Measurements from ENCODE around the gene USP25.

The USP25 gene

GRCh38 chr21:15761507-15762100 is 31.8 kb downstream of the USP25 start:
- Histone ChIP-seq H3K9me3 (ENCODE audit: low read depth, low read length) (0 out of 2 replicates have a peak, but pooled peaks cover 3% of the 10 kb centered on the region), H3K9ac (ENCODE audit: insufficient read length) (no peak overlapping the region), H3K4me3 (no peak overlapping the region), H3K27ac (no peak overlapping the region), H3K36me3 (ENCODE audit: insufficient read depth, low read length) (peaks cover 19% of the 10 kb centered on the region)
- no peak for DNase-seq (ENCODE audit: low read depth, low spot score)
- TF ChIP-seq POLR2AphosphoS5 (IDR thresholded peaks at IDR 0.05; ENCODE audit: borderline replicate concordance, low read depth, low read length) (no peak), FOXP2 (optimal IDR thresholded peaks at IDR 0.05; ENCODE audit: control extremely low read depth, extremely low read length, insufficient read depth) (no peak), EZH2 (IDR thresholded peaks at IDR 0.05) (no peak)

- Histone ChIP-seq H3K4me3 (no peak overlapping the region), H3K9me3 (ENCODE audit: low read depth, low read length) (no peaks in the 10 kb centered on the region), H3K36me3 (ENCODE audit: insufficient read depth, low read length) (peaks cover 23% of the 10 kb centered on the region), H3K27ac (no peak overlapping the region), H3K9ac (ENCODE audit: insufficient read length) (no peak overlapping the region)
- DNase-seq (ENCODE audit: low read depth, low spot score): no peak
- TF ChIP-seq POLR2AphosphoS5 (IDR thresholded peaks at IDR 0.05; ENCODE audit: borderline replicate concordance, low read depth, low read length) (no peak), FOXP2 (optimal IDR thresholded peaks at IDR 0.05; ENCODE audit: control extremely low read depth, extremely low read length, insufficient read depth) (no peak), EZH2 (IDR thresholded peaks at IDR 0.05) (no peak)
Observed at GRCh38 chr21:15763359-15763758, 33.6 kb downstream of the USP25 start.

DNA sequence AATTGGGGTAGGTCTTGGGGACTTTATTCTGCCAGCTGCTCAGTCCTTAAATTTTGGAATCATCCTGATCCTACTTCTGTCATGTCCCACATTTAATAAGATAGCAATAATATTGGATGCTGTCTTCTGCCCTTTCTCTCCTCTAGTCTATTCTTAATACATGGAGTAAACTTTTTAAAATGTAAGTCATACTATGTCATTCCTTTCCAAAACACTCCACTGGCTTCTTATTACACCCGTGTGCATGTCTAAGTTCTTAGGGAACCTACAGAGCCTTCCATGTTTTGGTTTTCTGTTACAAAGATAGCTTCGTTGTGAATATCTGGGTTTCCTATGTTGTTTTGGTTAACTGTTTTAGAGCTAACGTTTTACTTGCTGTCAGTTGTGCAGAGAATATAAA is 35.1 kb downstream of the USP25 start:
- Histone ChIP-seq H3K4me3 (no peak overlapping the region), H3K9ac (ENCODE audit: insufficient read length) (no peak overlapping the region), H3K27ac (no peak overlapping the region), H3K9me3 (ENCODE audit: low read depth, low read length) (no peaks in the 10 kb centered on the region), H3K36me3 (ENCODE audit: insufficient read depth, low read length) (peaks cover 23% of the 10 kb centered on the region)
- no peak for DNase-seq (ENCODE audit: low read depth, low spot score)
- TF ChIP-seq FOXP2 (optimal IDR thresholded peaks at IDR 0.05; ENCODE audit: control extremely low read depth, extremely low read length, insufficient read depth) (no peak), EZH2 (IDR thresholded peaks at IDR 0.05) (no peak), POLR2AphosphoS5 (IDR thresholded peaks at IDR 0.05; ENCODE audit: borderline replicate concordance, low read depth, low read length) (no peak)

- Histone ChIP-seq H3K9me3 (ENCODE audit: low read depth, low read length) (no peaks in the 10 kb centered on the region), H3K4me3 (no peak overlapping the region), H3K36me3 (ENCODE audit: insufficient read depth, low read length) (peaks cover 21% of the 10 kb centered on the region), H3K27ac (no peak overlapping the region), H3K9ac (ENCODE audit: insufficient read length) (no peak overlapping the region)
- TF ChIP-seq EZH2 (IDR thresholded peaks at IDR 0.05) (no peak), FOXP2 (optimal IDR thresholded peaks at IDR 0.05; ENCODE audit: control extremely low read depth, extremely low read length, insufficient read depth) (no peak), POLR2AphosphoS5 (IDR thresholded peaks at IDR 0.05; ENCODE audit: borderline replicate concordance, low read depth, low read length) (no peak)
- no peak for DNase-seq (ENCODE audit: low read depth, low spot score)
Observed at GRCh38 chr21:15766952-15767603, 37.3 kb downstream of the USP25 start.

- H3K4me3 ChIP-seq: no peak overlapping the region
- DNase-seq (ENCODE audit: low read depth, low spot score): no peak
- peaks cover 14% of the 10 kb centered on the region for H3K36me3 ChIP-seq (ENCODE audit: insufficient read depth, low read length)
- TF ChIP-seq FOXP2 (optimal IDR thresholded peaks at IDR 0.05; ENCODE audit: control extremely low read depth, extremely low read length, insufficient read depth) (no peak), POLR2AphosphoS5 (IDR thresholded peaks at IDR 0.05; ENCODE audit: borderline replicate concordance, low read depth, low read length) (no peak), EZH2 (IDR thresholded peaks at IDR 0.05) (no peak)
- H3K27ac ChIP-seq: no peak overlapping the region
- H3K9me3 ChIP-seq (ENCODE audit: low read depth, low read length): no peaks in the 10 kb centered on the region
- H3K9ac ChIP-seq (ENCODE audit: insufficient read length): no peak overlapping the region
Observed at GRCh38 chr21:15768045-15768601, 38.3 kb downstream of the USP25 start.

- Histone ChIP-seq H3K27ac (no peak overlapping the region), H3K4me3 (no peak overlapping the region), H3K9me3 (ENCODE audit: low read depth, low read length) (no peaks in the 10 kb centered on the region; the same call in 1 of the 2 replicates), H3K36me3 (ENCODE audit: insufficient read depth, low read length) (peaks cover 20% of the 10 kb centered on the region), H3K9ac (ENCODE audit: insufficient read length) (no peak overlapping the region)
- DNase-seq (ENCODE audit: low read depth, low spot score): no peak
- TF ChIP-seq FOXP2 (optimal IDR thresholded peaks at IDR 0.05; ENCODE audit: control extremely low read depth, extremely low read length, insufficient read depth) (no peak), EZH2 (IDR thresholded peaks at IDR 0.05) (no peak), POLR2AphosphoS5 (IDR thresholded peaks at IDR 0.05; ENCODE audit: borderline replicate concordance, low read depth, low read length) (no peak)
Observed at GRCh38 chr21:15768853-15769252, 39.1 kb downstream of the USP25 start.

GRCh38 chr21:15771311-15771710 is 41.5 kb downstream of the USP25 start:
- Histone ChIP-seq H3K9ac (ENCODE audit: insufficient read length) (no peak overlapping the region), H3K36me3 (ENCODE audit: insufficient read depth, low read length) (peaks cover 28% of the 10 kb centered on the region), H3K4me3 (peak overlapping the region; percentile 14; the same call in 1 of the 2 replicates), H3K27ac (peak overlapping the region; percentile 92), H3K9me3 (ENCODE audit: low read depth, low read length) (no peaks in the 10 kb centered on the region; the same call in 1 of the 2 replicates)
- DNase-seq (ENCODE audit: low read depth, low spot score): no peak
- TF ChIP-seq FOXP2 (optimal IDR thresholded peaks at IDR 0.05; ENCODE audit: control extremely low read depth, extremely low read length, insufficient read depth) (no peak), POLR2AphosphoS5 (IDR thresholded peaks at IDR 0.05; ENCODE audit: borderline replicate concordance, low read depth, low read length) (no peak), EZH2 (IDR thresholded peaks at IDR 0.05) (no peak)

- Histone ChIP-seq H3K9ac (ENCODE audit: insufficient read length) (no peak overlapping the region), H3K9me3 (ENCODE audit: low read depth, low read length) (no peaks in the 10 kb centered on the region; the same call in 1 of the 2 replicates), H3K27ac (peak overlapping the region; percentile 92), H3K4me3 (no peak overlapping the region; the same call in 1 of the 2 replicates), H3K36me3 (ENCODE audit: insufficient read depth, low read length) (peaks cover 24% of the 10 kb centered on the region)
- no peak for TF ChIP-seq FOXP2 (optimal IDR thresholded peaks at IDR 0.05; ENCODE audit: control extremely low read depth, extremely low read length, insufficient read depth)
- no peak for TF ChIP-seq EZH2 (IDR thresholded peaks at IDR 0.05)
- TF ChIP-seq POLR2AphosphoS5 (IDR thresholded peaks at IDR 0.05; ENCODE audit: borderline replicate concordance, low read depth, low read length): no peak
- DNase-seq (ENCODE audit: low read depth, low spot score): no peak
Observed at GRCh38 chr21:15772654-15773053, 42.9 kb downstream of the USP25 start.
